Transverse colon (tissue), 4 donors: ENCODE results near the gene RBM17.

Experiments
- CTCF ChIP-seq, 5 experiments: fragments of 200-600 bp in 3 of 5; fragments of 450-650 bp in 2 of 5; sonication (generic) in 3 of 5; IDR thresholded peaks; 1 replicate in 2 of 5; 2 replicates in 3 of 5; pipeline ENCODE4 v1.5.1; 2016 to 2017; ENCODE audit warnings: antibody characterized with exemption in 5 of 5, inconsistent platforms in 3 of 5, mild to moderate bottlenecking in 2 of 5, moderate library complexity in 1 of 5
- EP300 ChIP-seq: sonication (generic); formaldehyde crosslinking; IDR thresholded peaks from one replicate; pipeline ENCODE4 v1.6.1; 2017; ENCODE audit warnings: antibody characterized with exemption, low read depth
- POLR2A ChIP-seq: fragments of 450-650 bp; IDR thresholded peaks from one replicate; pipeline ENCODE4 v1.6.1; 2016; ENCODE audit warnings: antibody characterized with exemption, mild to moderate bottlenecking, moderate library complexity
- POLR2AphosphoS5 ChIP-seq, 3 donors: sonication (generic); formaldehyde crosslinking; IDR thresholded peaks; one replicate each; pipeline ENCODE4 v1.6.1; 2016; ENCODE audit warnings: antibody characterized with exemption in 3 of 3

- TF ChIP-seq CTCF (IDR thresholded peaks at IDR 0.05) (no peak), POLR2A (no peak), POLR2AphosphoS5 (IDR thresholded peaks at IDR 0.05) (no peak), EP300 (no peak)
These were observed 44.0 kb upstream of the RBM17 start for GRCh38 chr10:6044751-6045313.
